MM.1S (cell line): Measurements from ENCODE around the gene ASCL2.

Experiments
- DNase-seq: peaks from one replicate; pipeline ENCODE4 v3.0.0-alpha.2; 2015
- H2AFZ ChIP-seq: fragments of 300-600 bp; sonication (generic); 2 replicates; pipeline ENCODE4 v1.6.0; 2016; ENCODE audit warnings: antibody characterized with exemption, low read length
- H3F3A ChIP-seq: fragments of 300-600 bp; sonication (generic); 2 replicates; pipeline ENCODE4 v1.6.1; 2016; ENCODE audit warnings: mild to moderate bottlenecking, antibody characterized with exemption, low read length, moderate library complexity, mixed read lengths; ENCODE audit not compliant: insufficient read depth
- H3K27ac ChIP-seq: fragments of 300-600 bp; sonication (generic); 2 replicates; pipeline ENCODE4 v1.5.1; 2016; ENCODE audit warnings: mild to moderate bottlenecking, low read length
- H3K27me3 ChIP-seq: fragments of 300-600 bp; sonication (generic); replicated peaks from 2 replicates; pipeline ENCODE4 v1.6.0; 2016; ENCODE audit warnings: low read length; ENCODE audit not compliant: insufficient read depth
- H3K36me3 ChIP-seq: fragments of 300-600 bp; sonication (generic); replicated peaks from 2 replicates; pipeline ENCODE4 v1.6.1; 2016; ENCODE audit warnings: mild to moderate bottlenecking, low read length, mixed read lengths; ENCODE audit not compliant: insufficient read depth
- H3K4me1 ChIP-seq: fragments of 300-600 bp; sonication (generic); 2 replicates; pipeline ENCODE4 v1.6.1; 2016; ENCODE audit warnings: low read length, mixed read lengths
- H3K4me2 ChIP-seq: fragments of 300-600 bp; sonication (generic); 2 replicates; pipeline ENCODE4 v1.6.0; 2016; ENCODE audit warnings: low read depth, low read length
- H3K4me3 ChIP-seq: fragments of 300-600 bp; sonication (generic); 2 replicates; pipeline ENCODE4 v1.5.1; 2016; ENCODE audit warnings: low read length, mixed read lengths
- H3K79me2 ChIP-seq: fragments of 300-600 bp; sonication (generic); 2 replicates; pipeline ENCODE4 v1.6.1; 2016; ENCODE audit warnings: mixed run types, low read length, mixed read lengths
- H3K9ac ChIP-seq: fragments of 300-600 bp; sonication (generic); 2 replicates; pipeline ENCODE4 v1.6.1; 2016; ENCODE audit warnings: low read length, mixed read lengths
- H3K9me2 ChIP-seq: fragments of 300-600 bp; sonication (generic); replicated peaks from 2 replicates; pipeline ENCODE4 v1.6.1; 2016; ENCODE audit warnings: mild to moderate bottlenecking, low read length, mixed read lengths; ENCODE audit not compliant: insufficient read depth
- H3K9me3 ChIP-seq: fragments of 300-600 bp; sonication (generic); replicated peaks from 2 replicates; pipeline ENCODE4 v1.6.1; 2016; ENCODE audit warnings: mild to moderate bottlenecking, low read length, mixed read lengths; ENCODE audit not compliant: insufficient read depth
- H4K20me1 ChIP-seq: fragments of 300-600 bp; sonication (generic); 2 replicates; pipeline ENCODE4 v1.6.1; 2016; ENCODE audit warnings: mild to moderate bottlenecking, low read length, moderate library complexity, mixed read lengths; ENCODE audit not compliant: insufficient read depth
- EZH2 ChIP-seq: fragments of 300-600 bp; sonication (generic); optimal IDR thresholded peaks from 2 replicates; pipeline ENCODE3; 2017; ENCODE audit warnings: low read depth, mild to moderate bottlenecking, antibody characterized with exemption, low read length, mixed read lengths
- EZH2phosphoT487 ChIP-seq: fragments of 300-600 bp; sonication (generic); IDR thresholded peaks from 2 replicates; pipeline ENCODE4 v1.6.1; 2018; ENCODE audit warnings: antibody characterized with exemption, low read length
- TF ChIP-seq, protein P1 (sequence below): fragments of 300-600 bp; sonication (generic); IDR thresholded peaks from 2 replicates; pipeline ENCODE4 v1.5.1; 2016; ENCODE audit warnings: antibody characterized with exemption, low read length, mixed read lengths

The ASCL2 gene, protein sequence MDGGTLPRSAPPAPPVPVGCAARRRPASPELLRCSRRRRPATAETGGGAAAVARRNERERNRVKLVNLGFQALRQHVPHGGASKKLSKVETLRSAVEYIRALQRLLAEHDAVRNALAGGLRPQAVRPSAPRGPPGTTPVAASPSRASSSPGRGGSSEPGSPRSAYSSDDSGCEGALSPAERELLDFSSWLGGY

DNA sequence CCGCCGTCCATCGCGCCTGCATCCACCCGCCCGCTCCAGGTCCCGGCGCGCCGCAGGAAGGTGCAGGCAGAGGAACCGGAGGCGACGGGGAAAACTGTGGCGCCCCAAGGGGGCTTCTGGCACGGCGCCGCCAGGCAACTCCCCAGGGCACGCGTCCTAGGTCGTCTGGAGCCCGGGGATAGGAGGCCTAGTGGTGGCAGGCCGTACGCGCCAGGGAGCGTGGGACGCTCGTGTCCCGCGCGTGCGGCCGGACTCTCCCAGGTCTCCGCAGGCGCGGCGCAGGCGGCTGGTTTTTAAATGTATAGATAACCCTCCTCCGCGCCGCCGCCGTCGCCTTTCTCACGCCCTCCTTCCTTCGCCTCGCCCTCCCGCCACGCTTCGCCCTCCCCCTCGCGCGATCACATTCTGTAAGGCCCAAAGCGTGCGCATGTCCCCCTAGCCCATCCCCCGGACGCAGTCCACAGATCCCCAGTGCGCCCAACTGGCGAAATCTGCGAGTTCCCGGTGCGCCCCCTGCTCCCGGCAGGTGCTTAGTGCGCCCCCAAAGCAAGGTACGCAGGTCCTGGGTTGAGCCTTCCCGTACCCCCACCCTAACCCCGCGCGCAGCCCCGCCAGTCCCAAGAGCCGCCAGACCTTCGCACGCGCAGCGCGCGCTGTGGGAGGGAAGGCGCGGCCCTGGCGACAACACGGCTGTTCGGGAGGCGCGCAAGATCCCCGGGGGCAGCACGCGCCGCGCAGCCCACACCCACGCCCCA is at the start of gene ASCL2:
ASCL2 (minus strand) TSS at position 267 of the 755 bp plus-strand sequence; CDS start at position 11, 256 bp downstream.
- Histone ChIP-seq H2AFZ (no peak within 1 kb of the TSS), H3F3A (no peaks in the 10 kb centered on the region), H4K20me1 (no peaks in the 10 kb centered on the region), H3K36me3 (no peaks in the 10 kb centered on the region), H3K9me2 (no peaks in the 10 kb centered on the region), H3K9me3 (no peaks in the 10 kb centered on the region), H3K4me2 (no peak within 1 kb of the TSS), H3K79me2 (no peaks in the 10 kb centered on the region), H3K4me3 (no peak within 1 kb of the TSS), H3K27me3 (peaks cover 65% of the 10 kb centered on the region), H3K27ac (no peak within 1 kb of the TSS), H3K4me1 (peaks cover 7% of the 10 kb centered on the region; the same call in 1 of the 2 replicates), H3K9ac (no peak within 1 kb of the TSS)
- TF ChIP-seq EZH2 = no peak
- TF ChIP-seq, protein P1, sequence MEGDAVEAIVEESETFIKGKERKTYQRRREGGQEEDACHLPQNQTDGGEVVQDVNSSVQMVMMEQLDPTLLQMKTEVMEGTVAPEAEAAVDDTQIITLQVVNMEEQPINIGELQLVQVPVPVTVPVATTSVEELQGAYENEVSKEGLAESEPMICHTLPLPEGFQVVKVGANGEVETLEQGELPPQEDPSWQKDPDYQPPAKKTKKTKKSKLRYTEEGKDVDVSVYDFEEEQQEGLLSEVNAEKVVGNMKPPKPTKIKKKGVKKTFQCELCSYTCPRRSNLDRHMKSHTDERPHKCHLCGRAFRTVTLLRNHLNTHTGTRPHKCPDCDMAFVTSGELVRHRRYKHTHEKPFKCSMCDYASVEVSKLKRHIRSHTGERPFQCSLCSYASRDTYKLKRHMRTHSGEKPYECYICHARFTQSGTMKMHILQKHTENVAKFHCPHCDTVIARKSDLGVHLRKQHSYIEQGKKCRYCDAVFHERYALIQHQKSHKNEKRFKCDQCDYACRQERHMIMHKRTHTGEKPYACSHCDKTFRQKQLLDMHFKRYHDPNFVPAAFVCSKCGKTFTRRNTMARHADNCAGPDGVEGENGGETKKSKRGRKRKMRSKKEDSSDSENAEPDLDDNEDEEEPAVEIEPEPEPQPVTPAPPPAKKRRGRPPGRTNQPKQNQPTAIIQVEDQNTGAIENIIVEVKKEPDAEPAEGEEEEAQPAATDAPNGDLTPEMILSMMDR = no peak
- no peak for TF ChIP-seq EZH2phosphoT487
- DNase-seq = no peak

DNA sequence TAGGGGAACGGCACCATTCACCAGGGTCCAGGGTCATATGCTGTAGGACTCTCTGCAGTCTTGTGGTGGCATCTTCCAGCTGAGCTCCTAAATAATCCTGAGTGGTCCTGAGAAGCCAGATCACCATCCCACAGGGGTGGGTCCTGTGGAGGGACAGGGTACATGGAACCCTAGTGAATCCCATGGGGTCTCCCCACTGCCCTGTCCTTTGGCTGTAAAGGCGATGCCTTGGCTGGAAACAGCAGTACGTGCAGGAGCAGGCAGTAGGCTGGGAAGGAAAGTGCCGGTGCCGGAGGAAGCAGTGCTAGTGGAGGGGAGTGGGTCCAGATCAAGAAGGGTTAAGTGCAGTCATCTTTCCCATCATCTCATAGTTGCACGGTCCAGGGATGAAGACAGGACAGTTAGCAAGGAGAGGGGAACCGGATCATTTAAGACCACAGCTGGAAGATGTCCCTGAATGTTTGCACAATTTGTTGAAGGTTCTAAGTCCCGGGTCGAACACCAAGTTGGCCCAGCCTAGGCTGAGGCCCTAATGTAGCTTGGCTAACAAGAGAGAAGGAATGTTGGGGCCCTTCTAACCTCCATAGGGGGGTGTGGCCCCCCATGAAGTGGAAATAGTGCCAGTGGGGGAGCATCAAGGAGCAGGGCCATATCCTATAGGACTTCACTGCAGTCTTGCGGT is 49.5 kb upstream of the ASCL2 start:
- Histone ChIP-seq H3K4me1 (no peaks in the 10 kb centered on the region), H3K9me3 (no peaks in the 10 kb centered on the region), H3K9me2 (no peaks in the 10 kb centered on the region), H3K4me2 (no peak overlapping the region), H2AFZ (no peak overlapping the region), H3K27ac (no peak overlapping the region), H3K9ac (no peak overlapping the region), H3K79me2 (no peaks in the 10 kb centered on the region), H3K36me3 (no peaks in the 10 kb centered on the region), H4K20me1 (no peaks in the 10 kb centered on the region), H3K27me3 (peaks cover 84% of the 10 kb centered on the region), H3F3A (no peaks in the 10 kb centered on the region), H3K4me3 (no peak overlapping the region)
- TF ChIP-seq EZH2 (no peak), EZH2phosphoT487 (no peak)
- TF ChIP-seq, protein P1 = no peak
- DNase-seq = no peak

DNA sequence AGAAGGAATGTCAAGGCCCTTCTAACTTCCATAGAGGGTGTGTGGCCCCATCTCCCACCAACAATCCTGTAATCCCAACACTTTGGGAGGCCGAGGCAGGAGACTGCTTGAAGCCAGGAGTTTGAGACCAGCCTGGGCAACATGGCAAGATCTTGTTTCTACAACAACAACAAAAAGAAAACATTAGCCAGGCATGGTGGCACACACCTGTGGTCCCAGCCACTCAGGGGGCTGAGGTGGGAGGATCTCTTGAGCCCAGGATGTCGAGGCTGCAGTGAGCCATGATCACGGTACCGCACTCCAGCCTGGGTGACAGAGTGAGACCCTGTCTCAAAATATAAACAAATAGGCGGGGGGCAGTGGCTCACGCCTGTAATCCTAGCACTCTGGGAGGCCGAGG is 48.3 kb upstream of the ASCL2 start:
- DNase-seq = no peak
- no peaks in the 10 kb centered on the region for H3F3A ChIP-seq

More for the DNA sequence above, 48.3 kb upstream of the ASCL2 start:
- no peak overlapping the region for H3K4me3 ChIP-seq
- H4K20me1 ChIP-seq = no peaks in the 10 kb centered on the region
- H2AFZ ChIP-seq = no peak overlapping the region
- H3K4me1 ChIP-seq = no peaks in the 10 kb centered on the region
- no peak overlapping the region for H3K9ac ChIP-seq
- no peaks in the 10 kb centered on the region for H3K79me2 ChIP-seq
- no peak overlapping the region for H3K27ac ChIP-seq
- TF ChIP-seq EZH2phosphoT487 (no peak), EZH2 (no peak)
- TF ChIP-seq, protein P1 = no peak
- no peaks in the 10 kb centered on the region for H3K9me2 ChIP-seq
- H3K4me2 ChIP-seq = no peak overlapping the region
- H3K36me3 ChIP-seq = no peaks in the 10 kb centered on the region
- H3K27me3 ChIP-seq = peaks cover 84% of the 10 kb centered on the region
- H3K9me3 ChIP-seq = no peaks in the 10 kb centered on the region
